Neural cell (in vitro differentiated cells): ENCODE measurements around the gene USP22. TPM values are rescaled to one million over a fixed set of nuclear protein-coding genes. Genes with fewer than 3 reads are reported as not detected.

Experiments
- H2AFZ ChIP-seq: fragments of 200-600, 300-800 bp; sonication (generic), shearing (Covaris generic); 2 replicates; pipeline ENCODE4 v1.6.0; 2014; ENCODE audit warnings: low read depth, mild to moderate bottlenecking, antibody characterized with exemption, low read length, moderate library complexity
- H3F3A ChIP-seq: fragments of 200-600 bp; shearing (Covaris generic); 2 replicates; pipeline ENCODE4 v1.6.1; 2016; ENCODE audit warnings: mild to moderate bottlenecking, moderate library complexity, mixed read lengths, antibody characterized with exemption, low read length; ENCODE audit not compliant: insufficient read depth, poor library complexity, severe bottlenecking
- H3K27ac ChIP-seq: fragments of 200-600, 300-800 bp; sonication (generic), shearing (Covaris generic); 2 replicates; pipeline ENCODE4 v1.5.1; 2014; ENCODE audit warnings: mild to moderate bottlenecking, low read length, moderate library complexity
- H3K27me3 ChIP-seq: fragments of 300-800, 200-600 bp; sonication (generic), shearing (Covaris generic); 2 replicates; pipeline ENCODE4 v1.6.0; 2014; ENCODE audit warnings: mild to moderate bottlenecking, low read depth, low read length, moderate library complexity; ENCODE audit not compliant: insufficient read depth
- H3K36me3 ChIP-seq: fragments of 300-800, 200-600 bp; sonication (generic), shearing (Covaris generic); 2 replicates; pipeline ENCODE4 v1.5.1; 2014; ENCODE audit warnings: mild to moderate bottlenecking, antibody characterized with exemption, low read length, moderate library complexity; ENCODE audit not compliant: insufficient read depth
- H3K4me2 ChIP-seq: fragments of 300-800, 200-600 bp; sonication (generic), shearing (Covaris generic); 2 replicates; pipeline ENCODE4 v1.6.0; 2014; ENCODE audit warnings: mild to moderate bottlenecking, low read length
- H3K4me3 ChIP-seq: fragments of 300-800, 200-600 bp; sonication (generic), shearing (Covaris generic); 2 replicates; pipeline ENCODE4 v1.5.1; 2014; ENCODE audit warnings: mild to moderate bottlenecking, low read length, moderate library complexity
- H3K79me2 ChIP-seq: fragments of 200-600 bp; shearing (Covaris generic); replicated peaks from 2 replicates; pipeline ENCODE4 v1.6.0; 2014; ENCODE audit warnings: mild to moderate bottlenecking, low read length, moderate library complexity; ENCODE audit not compliant: insufficient read depth
- H3K9ac ChIP-seq: fragments of 300-800, 200-600 bp; sonication (generic), shearing (Covaris generic); 2 replicates; pipeline ENCODE4 v1.6.1; 2016; ENCODE audit warnings: mild to moderate bottlenecking, low read length, mixed read lengths
- H3K9me2 ChIP-seq: fragments of 200-600 bp; shearing (Covaris generic); 2 replicates; pipeline ENCODE4 v1.6.1; 2016; ENCODE audit warnings: mild to moderate bottlenecking, low read length, mixed read lengths; ENCODE audit not compliant: insufficient read depth
- H3K9me3 ChIP-seq: fragments of 200-600, 300-800 bp; sonication (generic), shearing (Covaris generic); 2 replicates; pipeline ENCODE4 v1.6.1; 2016; ENCODE audit warnings: mild to moderate bottlenecking, mixed run types, low read length, moderate library complexity, mixed read lengths
- H4K20me1 ChIP-seq: fragments of 200-600 bp; shearing (Covaris generic); 2 replicates; pipeline ENCODE4 v1.6.1; 2016; ENCODE audit warnings: mild to moderate bottlenecking, mixed run types; ENCODE audit not compliant: insufficient read depth
- CTCF ChIP-seq: fragments of 450-650 bp; IDR thresholded peaks from 2 replicates; pipeline ENCODE4 v1.5.1; 2014; ENCODE audit warnings: antibody characterized with exemption, mild to moderate bottlenecking, moderate library complexity; ENCODE audit not compliant: poor library complexity, severe bottlenecking
- EZH2 ChIP-seq: fragments of 200-600, 300-800 bp; shearing (Covaris generic), sonication (generic); IDR thresholded peaks from 2 replicates; pipeline ENCODE4 v1.6.1; 2014; ENCODE audit warnings: antibody characterized with exemption, low read length, borderline replicate concordance, mild to moderate bottlenecking; ENCODE audit not compliant: insufficient read depth, poor library complexity, severe bottlenecking
- MXI1 ChIP-seq: fragments of 450-650 bp; conservative IDR thresholded peaks from 2 replicates; pipeline ENCODE4 v1.6.1; 2014; ENCODE audit warnings: antibody characterized with exemption, mild to moderate bottlenecking; ENCODE audit not compliant: poor library complexity, severe bottlenecking
- POLR2AphosphoS5 ChIP-seq: IDR thresholded peaks from 2 replicates; pipeline ENCODE4 v1.6.1; 2012
- RAD21 ChIP-seq: fragments of 450-650 bp; conservative IDR thresholded peaks from 2 replicates; pipeline ENCODE4 v1.6.1; 2014; ENCODE audit warnings: antibody characterized with exemption, mild to moderate bottlenecking, moderate library complexity
- REST ChIP-seq: IDR thresholded peaks from 2 replicates; pipeline ENCODE4 v1.6.1; 2012; ENCODE audit warnings: borderline replicate concordance
- SMC3 ChIP-seq: fragments of 450-650 bp; conservative IDR thresholded peaks from 2 replicates; pipeline ENCODE4 v1.6.1; 2014; ENCODE audit warnings: antibody characterized with exemption, mild to moderate bottlenecking, moderate library complexity; ENCODE audit not compliant: poor library complexity
- TAF1 ChIP-seq: IDR thresholded peaks from 2 replicates; pipeline ENCODE4 v1.6.1; 2012; ENCODE audit warnings: low read depth
- polyA plus RNA-seq: library from polyadenylated mRNA; depleted of rRNA; stranded (reverse); fragments of >200 nt; gene quantifications from 2 replicates; pipeline ENCODE4 v1.2.3, GENCODE V29; 2014

The USP22 gene
- polyA plus RNA-seq, 1 donor from 2014 or later: 269 TPM

GRCh38 chr17:21018894-21019293, 23.9 kb downstream of the USP22 start:
- Histone ChIP-seq H2AFZ (no peak overlapping the region), H3K36me3 (peaks cover 16% of the 10 kb centered on the region), H3K27me3 (no peaks in the 10 kb centered on the region), H3K9me3 (no peaks in the 10 kb centered on the region), H3K27ac (no peak overlapping the region), H3F3A (no peaks in the 10 kb centered on the region), H3K79me2 (peaks cover 77% of the 10 kb centered on the region), H3K9me2 (no peaks in the 10 kb centered on the region), H4K20me1 (peaks cover 71% of the 10 kb centered on the region), H3K4me3 (no peak overlapping the region), H3K9ac (no peak overlapping the region), H3K4me2 (no peak overlapping the region)
- TF ChIP-seq RAD21 (no peak), POLR2AphosphoS5 (no peak), REST (no peak), MXI1 (no peak), TAF1 (no peak)

- no peaks in the 10 kb centered on the region for H3K27me3 ChIP-seq
- H3K9ac ChIP-seq: no peak overlapping the region
- no peaks in the 10 kb centered on the region for H3K9me2 ChIP-seq
- peaks cover 16% of the 10 kb centered on the region for H3K36me3 ChIP-seq
- no peak overlapping the region for H2AFZ ChIP-seq
- no peak overlapping the region for H3K4me2 ChIP-seq
- H4K20me1 ChIP-seq: peaks cover 67% of the 10 kb centered on the region
- no peak overlapping the region for H3K4me3 ChIP-seq
- TF ChIP-seq REST (no peak), RAD21 (no peak), TAF1 (no peak), CTCF (no peak), SMC3 (no peak), MXI1 (no peak), EZH2 (no peak)
- H3K79me2 ChIP-seq: peaks cover 74% of the 10 kb centered on the region
- H3K27ac ChIP-seq: no peak overlapping the region
- H3F3A ChIP-seq: no peaks in the 10 kb centered on the region
- H3K9me3 ChIP-seq: no peaks in the 10 kb centered on the region
These were observed 24.9 kb downstream of the USP22 start for GRCh38 chr17:21017861-21018260.
